OCI-LY1 (cell line): Measurements from ENCODE around the gene RANBP1.

Source experiments
- CTCF ChIP-seq: fragments of 200-600 bp; sonication (generic), shearing (Covaris generic); IDR thresholded peaks from 2 replicates; pipeline ENCODE4 v1.5.1; 2017; ENCODE audit warnings: mild to moderate bottlenecking, antibody characterized with exemption, low read length, moderate library complexity, mixed read lengths
- EZH2 ChIP-seq: fragments of 200-600 bp; sonication (generic), shearing (Covaris generic); IDR thresholded peaks from 2 replicates; pipeline ENCODE4 v1.8.0; 2017; ENCODE audit warnings: borderline replicate concordance, mixed run types, mild to moderate bottlenecking, antibody characterized with exemption, low read length, moderate library complexity, mixed read lengths

- no peak for TF ChIP-seq CTCF
- no peak for TF ChIP-seq EZH2
Observed at GRCh38 chr22:20089226-20089976, 26.5 kb upstream of the RANBP1 start.
